HUES48 (cell line): ENCODE data around the gene MCIDAS.

Source experiments
- H3K27ac ChIP-seq: one replicate; pipeline ENCODE4 v1.7.0; 2013; ENCODE audit warnings: low read depth, low read length, inconsistent platforms
- H3K27me3 ChIP-seq: 2 replicates; pipeline ENCODE4 v1.6.1; 2013; ENCODE audit warnings: mild to moderate bottlenecking, low read length; ENCODE audit not compliant: control insufficient read depth, insufficient read depth
- H3K36me3 ChIP-seq: 2 replicates; pipeline ENCODE4 v1.6.1; 2013; ENCODE audit warnings: low read length; ENCODE audit not compliant: control insufficient read depth, insufficient read depth
- H3K4me1 ChIP-seq: 2 replicates; pipeline ENCODE4 v1.6.1; 2013; ENCODE audit warnings: mild to moderate bottlenecking, low read length; ENCODE audit not compliant: control insufficient read depth, insufficient read depth
- H3K4me3 ChIP-seq: 2 replicates; pipeline ENCODE4 v1.5.1; 2013; ENCODE audit warnings: mild to moderate bottlenecking, low read depth, low read length
- H3K9ac ChIP-seq: 2 replicates; pipeline ENCODE4 v1.6.1; 2013; ENCODE audit warnings: mild to moderate bottlenecking, low read depth, low read length, moderate library complexity
- H3K9me3 ChIP-seq: 2 replicates; pipeline ENCODE4 v1.6.1; 2013; ENCODE audit warnings: low read length; ENCODE audit not compliant: control insufficient read depth, insufficient read depth

The MCIDAS gene

DNA sequence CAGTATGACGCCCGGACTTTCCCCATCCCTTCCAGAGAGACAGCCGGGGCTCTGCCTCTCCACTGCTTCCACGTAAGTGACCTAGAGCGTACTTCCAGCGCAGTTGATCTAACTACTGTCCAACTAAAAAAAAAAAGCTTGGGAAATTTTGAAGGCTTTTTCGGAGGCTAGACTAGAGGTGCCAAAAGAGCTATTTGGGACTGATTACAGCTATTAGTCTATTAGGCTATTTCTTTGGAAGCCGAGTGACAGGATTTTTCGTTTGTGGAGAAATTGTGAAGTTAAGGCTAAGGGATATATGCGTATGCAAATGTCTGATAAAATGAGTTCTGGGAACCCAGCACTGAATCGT lies 4.8 kb upstream of the MCIDAS start:
- H3K36me3 ChIP-seq = no peaks in the 10 kb centered on the region
- peak overlapping the region; percentile 56 for H3K4me3 ChIP-seq
- no peak overlapping the region for H3K9ac ChIP-seq
- no peak overlapping the region for H3K27ac ChIP-seq
- H3K27me3 ChIP-seq = peaks cover 99% of the 10 kb centered on the region
- peaks cover 32% of the 10 kb centered on the region; the same call in 1 of the 2 replicates for H3K4me1 ChIP-seq
- H3K9me3 ChIP-seq = no peaks in the 10 kb centered on the region; the same call in 1 of the 2 replicates

DNA sequence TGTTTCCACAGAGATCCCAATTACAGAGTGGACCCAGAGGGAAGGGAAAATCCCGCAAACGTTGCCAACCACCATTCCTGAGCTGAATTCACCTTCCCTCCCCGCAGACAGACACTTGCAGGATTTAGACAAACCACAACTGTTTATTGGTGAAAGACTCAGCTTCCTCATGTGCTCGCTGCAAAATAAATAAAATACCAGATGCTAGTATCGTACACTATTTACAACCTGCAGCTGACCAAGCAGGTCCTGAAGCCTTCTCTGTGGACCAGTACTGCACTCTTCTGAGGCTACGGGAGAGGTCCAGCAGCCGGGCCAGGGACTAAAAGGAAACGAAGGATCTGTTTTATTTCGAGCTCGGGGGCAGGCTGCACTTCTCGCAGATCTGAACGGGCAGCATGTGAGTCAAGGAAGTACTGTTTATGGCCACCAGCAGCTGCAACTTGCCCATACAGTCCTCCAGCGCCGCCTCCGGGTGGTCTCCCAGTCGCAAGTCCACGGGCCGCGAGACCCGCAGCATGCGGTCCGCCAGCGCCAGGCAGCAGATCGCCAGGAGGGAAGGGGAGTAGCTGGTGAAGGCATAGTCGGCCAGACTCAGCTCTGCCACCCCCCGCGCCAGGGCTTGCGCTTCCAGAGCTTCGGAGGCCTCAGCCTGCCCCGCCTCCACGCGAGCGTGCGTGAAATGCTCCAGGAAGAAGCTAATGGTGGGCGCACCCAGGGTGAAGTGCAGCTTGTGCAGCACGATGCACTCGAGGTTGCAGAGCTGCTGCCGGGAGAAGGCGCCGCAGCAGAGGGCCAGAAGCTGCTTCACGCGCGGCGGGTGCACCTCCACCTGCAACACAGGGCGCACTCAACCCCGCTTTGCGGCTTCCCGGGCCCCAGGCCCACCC lies 4.2 kb upstream of the MCIDAS start:
- H3K4me3 ChIP-seq = peak overlapping the region; percentile 0; the same call in 1 of the 2 replicates
- no peak overlapping the region for H3K27ac ChIP-seq
- H3K9ac ChIP-seq = no peak overlapping the region
- H3K27me3 ChIP-seq = peaks cover 99% of the 10 kb centered on the region
- H3K9me3 ChIP-seq = no peaks in the 10 kb centered on the region; the same call in 1 of the 2 replicates
- H3K36me3 ChIP-seq = no peaks in the 10 kb centered on the region
- peaks cover 32% of the 10 kb centered on the region; the same call in 1 of the 2 replicates for H3K4me1 ChIP-seq

DNA sequence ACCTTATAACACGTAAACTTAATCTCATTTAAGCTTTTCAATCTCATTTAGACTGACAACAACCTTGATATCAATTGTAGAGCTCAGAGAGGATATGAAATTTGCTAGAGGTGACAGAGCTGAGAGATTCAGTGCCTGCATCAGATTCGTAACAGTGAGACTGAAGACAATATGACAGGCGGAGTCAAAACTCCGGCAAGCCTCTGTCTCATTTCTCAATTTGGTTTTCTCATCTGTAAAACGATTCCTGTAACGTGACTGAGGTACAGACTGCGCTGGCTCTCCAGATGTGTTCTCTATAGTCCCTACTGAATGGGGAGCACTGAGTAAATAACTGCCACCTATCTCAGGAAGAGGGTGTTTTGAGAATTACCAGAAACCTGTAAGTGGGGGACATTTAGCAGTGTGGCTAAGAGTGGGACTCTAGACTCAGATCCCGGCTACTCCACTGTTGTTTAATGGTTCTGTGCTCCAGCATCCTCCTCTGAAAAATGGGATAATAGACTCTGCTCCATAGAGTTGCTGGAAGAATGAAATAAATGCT lies 3.0 kb upstream of the MCIDAS start:
- H3K27ac ChIP-seq = no peak overlapping the region
- no peak overlapping the region for H3K9ac ChIP-seq
- H3K27me3 ChIP-seq = peaks cover 100% of the 10 kb centered on the region
- H3K9me3 ChIP-seq = no peaks in the 10 kb centered on the region; the same call in 1 of the 2 replicates
- peaks cover 32% of the 10 kb centered on the region; the same call in 1 of the 2 replicates for H3K4me1 ChIP-seq
- no peaks in the 10 kb centered on the region for H3K36me3 ChIP-seq
- no peak overlapping the region for H3K4me3 ChIP-seq

DNA sequence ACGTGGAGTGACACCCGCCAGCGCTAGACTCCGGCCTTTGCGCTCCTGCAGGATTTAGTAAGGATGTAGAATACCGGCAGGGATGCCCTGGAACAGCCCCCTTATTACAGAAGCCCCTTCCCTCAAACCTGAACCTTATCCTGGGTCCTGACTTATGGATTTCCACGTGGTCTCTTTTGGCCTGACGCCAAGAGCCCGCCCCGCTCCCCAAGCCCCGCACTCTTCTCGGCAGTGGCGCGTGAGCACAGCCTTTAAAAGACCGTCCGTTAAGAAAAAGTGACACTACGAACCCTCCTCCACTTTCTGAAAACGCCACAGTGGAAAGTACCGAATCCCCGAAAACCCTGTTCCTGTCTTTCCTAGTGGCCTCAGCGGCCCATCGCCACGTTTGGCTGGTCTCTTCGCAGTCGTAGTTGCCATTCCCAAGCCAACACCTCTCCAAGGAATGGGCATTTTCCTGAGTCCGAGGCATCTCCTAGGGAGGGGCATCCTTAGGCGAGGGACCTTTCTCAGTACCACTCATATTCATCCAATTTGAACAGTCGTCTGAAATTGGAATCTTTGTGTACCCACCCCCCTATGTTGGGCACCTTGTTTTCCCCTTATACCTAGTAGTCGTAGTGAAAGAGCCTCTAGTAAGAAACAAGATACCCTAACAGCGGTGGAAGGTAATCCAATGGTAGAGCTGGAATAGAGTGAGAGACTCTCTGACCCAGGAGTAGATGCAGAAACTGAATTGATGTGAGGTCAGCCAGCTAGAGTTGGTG lies 732 bp upstream of the MCIDAS start:
- H3K9me3 ChIP-seq = no peaks in the 10 kb centered on the region
- H3K36me3 ChIP-seq = no peaks in the 10 kb centered on the region
- peaks cover 100% of the 10 kb centered on the region for H3K27me3 ChIP-seq
- no peak overlapping the region for H3K27ac ChIP-seq
- no peak overlapping the region for H3K9ac ChIP-seq
- peak overlapping the region; percentile 64; the same call in 1 of the 2 replicates for H3K4me3 ChIP-seq
- H3K4me1 ChIP-seq = peaks cover 29% of the 10 kb centered on the region

DNA sequence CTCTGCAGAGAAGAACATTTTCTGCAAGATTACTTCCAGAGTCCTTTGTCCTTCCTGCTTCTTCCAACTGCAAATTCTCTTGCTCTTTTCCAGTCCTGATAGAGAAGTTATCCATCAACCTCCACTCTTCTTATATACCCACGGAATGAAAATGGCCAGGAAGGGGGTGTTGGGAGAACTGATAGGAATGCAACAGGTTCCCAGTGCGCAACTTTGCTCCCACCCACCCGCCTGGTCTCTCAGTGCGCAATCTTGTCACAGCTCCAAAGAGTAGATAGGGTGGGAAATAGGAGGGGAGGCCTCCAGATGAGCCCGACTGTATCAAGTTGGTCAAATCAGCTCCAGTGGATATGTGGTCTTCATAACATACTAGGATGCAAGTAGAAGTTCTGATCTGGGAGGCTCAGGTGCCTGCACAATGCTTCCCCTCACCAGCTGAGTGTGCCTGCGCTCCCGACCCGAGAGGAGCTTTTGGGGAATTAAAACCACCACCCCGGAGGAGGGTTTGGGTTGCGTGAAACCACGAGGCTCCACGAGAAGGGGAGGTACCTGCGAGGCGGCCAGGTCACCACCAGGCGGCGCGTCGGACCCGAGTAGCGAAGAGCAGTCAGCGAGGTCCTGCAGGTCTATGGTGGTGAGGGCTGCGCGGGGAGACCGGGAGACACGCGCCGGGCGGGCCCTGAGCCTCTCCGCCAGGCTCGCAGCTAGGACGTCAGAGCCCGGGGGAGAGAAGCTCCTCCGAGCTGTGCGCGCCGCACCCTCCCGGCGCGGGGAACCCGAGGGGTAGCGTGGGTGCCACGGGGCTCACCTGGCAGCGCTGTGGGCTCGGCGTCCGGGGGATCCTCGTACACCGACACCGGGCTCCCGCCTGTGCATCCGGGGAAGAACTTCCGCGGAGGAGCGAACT lies 835 bp downstream of the MCIDAS start:
- Histone ChIP-seq H3K27me3 (peaks cover 100% of the 10 kb centered on the region), H3K36me3 (no peaks in the 10 kb centered on the region), H3K4me3 (peak overlapping the region; percentile 64), H3K9ac (no peak overlapping the region), H3K27ac (no peak overlapping the region), H3K9me3 (no peaks in the 10 kb centered on the region), H3K4me1 (peaks cover 18% of the 10 kb centered on the region)

DNA sequence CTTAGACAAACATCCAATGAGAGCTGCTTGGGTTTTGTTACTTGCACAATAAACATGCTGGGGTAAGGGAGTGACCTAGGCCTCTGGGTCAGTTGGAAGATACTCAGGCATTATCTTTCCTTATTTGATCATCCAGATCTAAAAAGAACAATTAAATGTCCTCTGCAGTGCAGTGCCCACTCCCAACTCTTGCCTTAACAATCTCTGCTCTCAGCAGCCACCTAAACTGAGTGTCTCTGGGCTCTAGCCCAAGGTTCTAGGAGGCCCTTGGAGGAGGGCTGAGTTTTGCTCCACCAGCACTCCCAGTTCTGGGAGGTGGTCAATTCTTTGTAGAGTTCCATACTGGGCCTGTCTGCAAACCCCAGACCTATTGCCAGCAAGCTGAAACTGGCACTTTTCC lies 1.8 kb downstream of the MCIDAS start:
- Histone ChIP-seq H3K4me1 (peaks cover 20% of the 10 kb centered on the region), H3K9me3 (no peaks in the 10 kb centered on the region), H3K4me3 (no peak overlapping the region), H3K27ac (no peak overlapping the region), H3K36me3 (no peaks in the 10 kb centered on the region), H3K9ac (no peak overlapping the region), H3K27me3 (peaks cover 100% of the 10 kb centered on the region)

DNA sequence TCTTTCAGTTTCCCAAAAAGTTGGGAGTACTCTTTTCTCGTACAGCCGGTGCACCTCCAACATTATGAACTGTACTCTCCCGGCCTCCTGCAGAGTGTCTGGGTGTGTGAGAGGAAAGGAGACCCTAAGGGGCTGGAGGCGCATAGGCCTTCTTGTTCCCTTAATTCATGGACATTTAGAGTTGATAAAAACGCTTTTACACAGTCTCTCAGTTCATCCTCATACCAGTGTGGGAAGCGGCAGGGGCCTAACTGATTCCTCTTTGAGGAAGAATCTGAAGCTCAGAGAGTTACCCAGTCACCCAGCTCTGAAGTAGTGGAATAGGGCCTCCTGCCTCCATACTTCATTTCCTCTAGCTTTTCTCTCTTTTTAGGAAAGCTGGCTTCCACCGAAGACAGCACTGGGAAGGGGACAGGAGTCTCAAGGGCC lies 3.3 kb downstream of the MCIDAS start:
- Histone ChIP-seq H3K27me3 (peaks cover 100% of the 10 kb centered on the region), H3K36me3 (no peaks in the 10 kb centered on the region), H3K9ac (no peak overlapping the region), H3K27ac (no peak overlapping the region), H3K9me3 (no peaks in the 10 kb centered on the region), H3K4me1 (peaks cover 28% of the 10 kb centered on the region), H3K4me3 (no peak overlapping the region)

DNA sequence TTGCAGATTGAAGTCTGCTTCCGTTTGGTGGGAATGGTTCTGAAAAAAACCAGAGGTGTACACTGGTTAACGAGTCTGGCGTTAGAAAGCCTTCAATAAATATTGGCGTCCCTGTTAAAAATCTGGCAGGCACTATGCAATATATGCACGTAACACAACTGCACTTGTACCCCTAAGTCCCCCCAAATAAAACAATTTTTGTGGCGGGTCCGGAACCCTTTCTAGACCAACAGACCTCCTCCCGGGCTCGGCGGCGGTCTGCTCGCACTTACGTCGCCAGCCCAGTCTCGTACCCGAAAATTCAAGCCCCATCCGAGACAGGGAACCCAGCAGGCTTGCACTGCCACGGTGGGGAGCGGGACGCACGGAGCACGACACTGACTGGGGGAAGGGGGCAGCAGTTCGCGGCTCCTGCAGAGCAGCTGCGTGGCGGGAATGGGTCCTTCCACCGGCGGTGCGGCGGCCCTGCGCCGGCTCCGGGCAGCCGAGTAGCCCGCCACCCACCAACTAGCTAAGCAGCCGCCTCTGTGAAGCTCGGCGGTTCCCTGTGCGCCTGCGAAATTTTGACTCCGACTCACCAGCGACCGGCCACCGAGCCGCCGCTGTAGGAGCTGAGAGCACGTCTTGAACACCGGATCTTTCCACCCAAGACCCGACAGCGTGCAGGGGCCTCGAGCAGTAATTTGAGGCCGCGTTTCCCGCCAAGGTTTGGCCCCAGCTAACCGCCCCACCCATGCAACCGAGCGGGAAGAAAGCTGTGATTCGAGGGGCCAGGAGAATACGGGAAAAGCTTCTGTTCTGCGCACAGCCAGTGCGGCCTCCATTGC lies 3.9 kb downstream of the MCIDAS start:
- no peak overlapping the region for H3K9ac ChIP-seq
- no peaks in the 10 kb centered on the region for H3K36me3 ChIP-seq
- no peak overlapping the region for H3K27ac ChIP-seq
- H3K9me3 ChIP-seq = no peaks in the 10 kb centered on the region
- H3K4me3 ChIP-seq = peak overlapping the region; percentile 29; the same call in 1 of the 2 replicates
- peaks cover 33% of the 10 kb centered on the region for H3K4me1 ChIP-seq
- H3K27me3 ChIP-seq = peaks cover 100% of the 10 kb centered on the region

DNA sequence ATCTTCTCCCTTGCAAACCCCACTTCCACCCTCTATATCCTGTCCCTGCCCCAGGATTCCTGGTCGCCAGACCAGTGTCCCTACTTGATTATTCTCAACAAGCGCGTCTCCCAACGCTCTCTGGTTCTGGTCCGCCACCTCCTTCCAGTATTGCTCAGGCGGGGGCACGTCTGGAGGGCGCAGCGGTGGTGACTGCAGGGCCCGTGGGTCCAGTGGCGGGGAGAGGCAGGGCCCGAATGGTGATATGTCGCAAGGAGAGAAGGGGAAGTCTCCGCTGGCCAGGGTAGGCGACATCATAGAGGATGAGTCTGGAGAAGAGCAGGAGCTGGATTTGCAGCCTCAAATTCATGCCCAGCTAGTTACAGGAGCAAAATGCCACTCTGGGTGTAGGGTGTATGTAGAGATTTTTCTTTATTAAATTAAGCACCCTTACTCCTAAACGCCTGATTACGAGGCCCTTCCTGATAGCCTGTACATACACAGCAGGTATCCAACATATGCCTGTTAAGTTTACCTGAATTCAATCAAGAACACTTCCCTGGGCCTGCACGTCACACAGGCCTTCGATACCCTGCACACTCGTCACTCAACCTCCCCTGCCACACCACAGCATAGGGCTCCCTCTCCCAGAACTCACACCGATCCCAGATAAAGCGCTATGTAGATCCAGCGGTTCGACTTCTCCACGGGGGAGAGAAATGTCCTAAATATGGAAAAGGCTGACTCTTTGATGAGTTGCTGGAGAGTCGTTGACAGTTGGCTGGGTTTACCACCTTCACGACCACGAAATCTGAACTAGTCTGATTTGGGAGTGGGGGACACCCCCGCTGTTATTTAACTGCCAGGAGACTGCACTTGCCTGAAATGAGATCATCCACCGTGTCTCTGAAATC lies 4.8 kb downstream of the MCIDAS start:
- no peaks in the 10 kb centered on the region for H3K36me3 ChIP-seq
- no peak overlapping the region for H3K9ac ChIP-seq

More for the DNA sequence above, 4.8 kb downstream of the MCIDAS start:
- Histone ChIP-seq H3K4me3 (no peak overlapping the region), H3K4me1 (peaks cover 29% of the 10 kb centered on the region), H3K9me3 (no peaks in the 10 kb centered on the region), H3K27ac (no peak overlapping the region), H3K27me3 (peaks cover 94% of the 10 kb centered on the region)
